Measurements from ENCODE around the gene GRIN1.

DNA sequence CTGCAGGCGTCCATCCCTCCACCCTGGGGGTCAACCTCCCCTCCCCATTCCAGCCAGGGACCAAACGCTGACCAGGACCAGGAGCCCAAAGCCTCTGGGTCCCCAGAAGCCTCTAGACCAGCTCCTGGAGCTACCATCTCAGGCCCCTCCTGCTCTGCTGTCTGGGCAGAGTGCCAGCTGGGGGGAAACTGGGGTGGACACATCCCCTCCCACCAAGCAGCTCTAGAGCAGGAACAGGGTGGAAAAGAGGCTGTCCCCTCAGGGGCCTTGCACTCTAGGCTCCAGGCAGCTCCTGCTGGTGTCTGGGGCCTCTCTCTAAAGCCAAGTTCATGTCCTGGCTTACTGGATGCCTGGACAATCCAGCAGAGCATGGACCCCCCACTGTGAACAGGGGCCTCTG lies 53.9 kb downstream of the GRIN1 start:
- TF ChIP-seq CTCF (IDR thresholded peaks at IDR 0.05): no peak
- no peak for TF ChIP-seq EP300 (IDR thresholded peaks at IDR 0.05; ENCODE audit: low read depth)
